ENCODE results near the gene AGTRAP. TPM values are rescaled to one million over a fixed set of nuclear protein-coding genes. Genes with fewer than 3 reads are reported as not detected.
A peak's percentile ranks its signal among the peaks of the same experiment; 100 is the strongest.

Gene AGTRAP
- total and polyA plus RNA-seq, 9 of the 15 experiments (the other 6 are each of a cell fraction or from before 2014, with no cell fraction given): 26.8 to 105 (median 57.5) TPM

DNA sequence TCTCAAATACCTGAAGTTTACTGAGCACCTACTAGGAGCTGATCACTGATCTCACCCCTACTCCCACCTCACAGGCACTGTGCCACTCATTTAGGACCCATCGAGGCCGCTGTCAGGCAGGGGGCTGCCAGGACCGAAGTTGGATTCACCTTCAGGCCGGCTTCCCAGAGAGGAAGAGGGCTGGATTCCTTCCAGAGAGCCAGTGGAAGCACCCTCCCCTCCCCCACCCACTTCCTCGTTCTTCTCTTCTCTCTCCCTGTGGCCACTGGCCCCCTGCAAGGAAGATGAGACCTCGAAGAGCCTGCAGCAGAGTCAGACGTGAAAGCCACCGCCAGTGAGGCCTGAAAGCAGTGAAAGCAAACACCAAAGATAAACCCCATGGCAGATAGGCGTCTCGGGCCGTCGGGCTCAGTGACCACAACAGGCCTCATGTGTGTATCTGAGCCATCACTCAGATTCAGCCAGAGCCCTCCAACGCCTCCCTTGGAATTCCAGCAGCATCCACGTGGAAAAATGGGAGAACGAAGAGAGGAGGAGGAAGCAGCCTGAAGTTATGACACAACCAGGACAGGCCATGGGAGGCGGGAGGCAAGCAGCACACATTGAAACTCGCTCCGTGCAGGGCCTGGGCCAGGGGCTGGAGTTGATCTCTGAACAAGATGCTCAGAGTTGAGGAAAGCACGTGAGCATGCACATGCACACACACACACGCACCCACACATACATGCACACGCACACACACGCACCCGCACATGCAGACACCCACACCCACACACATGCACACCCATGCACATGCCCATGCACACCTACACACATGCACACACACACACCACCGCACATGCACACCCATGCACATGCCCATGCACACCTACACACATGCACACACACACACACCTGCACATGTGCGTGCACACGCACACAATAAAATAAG, 6.2 kb upstream of the AGTRAP start (continued):
- no peak for TF ChIP-seq ETS2 (tag; IDR thresholded peaks at IDR 0.05; ENCODE audit: borderline replicate concordance, poor library complexity, severe bottlenecking)
- TF ChIP-seq, protein P1, sequence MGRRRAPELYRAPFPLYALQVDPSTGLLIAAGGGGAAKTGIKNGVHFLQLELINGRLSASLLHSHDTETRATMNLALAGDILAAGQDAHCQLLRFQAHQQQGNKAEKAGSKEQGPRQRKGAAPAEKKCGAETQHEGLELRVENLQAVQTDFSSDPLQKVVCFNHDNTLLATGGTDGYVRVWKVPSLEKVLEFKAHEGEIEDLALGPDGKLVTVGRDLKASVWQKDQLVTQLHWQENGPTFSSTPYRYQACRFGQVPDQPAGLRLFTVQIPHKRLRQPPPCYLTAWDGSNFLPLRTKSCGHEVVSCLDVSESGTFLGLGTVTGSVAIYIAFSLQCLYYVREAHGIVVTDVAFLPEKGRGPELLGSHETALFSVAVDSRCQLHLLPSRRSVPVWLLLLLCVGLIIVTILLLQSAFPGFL (CRISPR knock-in tag; IDR thresholded peaks at IDR 0.05): no peak
- TF ChIP-seq ZNF140 (CRISPR knock-in tag; IDR thresholded peaks at IDR 0.05): no peak
- TF ChIP-seq FIP1L1 (IDR thresholded peaks at IDR 0.05; ENCODE audit: low read depth, low read length, poor library complexity, severe bottlenecking): no peak
- TF ChIP-seq MAX (CRISPR knock-in tag; IDR thresholded peaks at IDR 0.05): peak; percentile 67
- no peak for TF ChIP-seq STAT5B (CRISPR knock-in tag; IDR thresholded peaks at IDR 0.05)
- no peak for TF ChIP-seq PRMT5 (CRISPR knock-in tag; IDR thresholded peaks at IDR 0.05)
- TF ChIP-seq, protein P2, sequence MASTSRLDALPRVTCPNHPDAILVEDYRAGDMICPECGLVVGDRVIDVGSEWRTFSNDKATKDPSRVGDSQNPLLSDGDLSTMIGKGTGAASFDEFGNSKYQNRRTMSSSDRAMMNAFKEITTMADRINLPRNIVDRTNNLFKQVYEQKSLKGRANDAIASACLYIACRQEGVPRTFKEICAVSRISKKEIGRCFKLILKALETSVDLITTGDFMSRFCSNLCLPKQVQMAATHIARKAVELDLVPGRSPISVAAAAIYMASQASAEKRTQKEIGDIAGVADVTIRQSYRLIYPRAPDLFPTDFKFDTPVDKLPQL (IDR thresholded peaks at IDR 0.05; ENCODE audit: extremely low read depth, insufficient read length): no peak
- no peak for TF ChIP-seq GABPB2 (CRISPR knock-in tag; conservative IDR thresholded peaks at IDR 0.05)
- TF ChIP-seq ZNF24 (IDR thresholded peaks at IDR 0.05): no peak
- TF ChIP-seq MAFF (IDR thresholded peaks at IDR 0.05; ENCODE audit: low read length): no peak
- TF ChIP-seq NFRKB (IDR thresholded peaks at IDR 0.05; ENCODE audit: low read depth): peak; percentile 23
- TF ChIP-seq GTF2F1 (IDR thresholded peaks at IDR 0.05; ENCODE audit: low read depth, low read length): no peak
- TF ChIP-seq ZBTB34 (CRISPR knock-in tag; IDR thresholded peaks at IDR 0.05): no peak
- no peak for TF ChIP-seq ZSCAN32 (CRISPR knock-in tag; IDR thresholded peaks at IDR 0.05)
- peak; percentile 13; the same call in 1 of the 2 replicates for TF ChIP-seq RB1 (IDR thresholded peaks at IDR 0.05; ENCODE audit: low read depth)
